Activated effector memory CD4-positive, alpha-beta T cell treated with Interleukin-2 at 50 U/mL for 16 hours (primary cell): Measurements from ENCODE around the gene UNC45A.
"Not testable (repeated sequence)": the region's sequence is repeated elsewhere in the genome, so short reads cannot be mapped to it uniquely, and the experiment has no call there.

Source experiments
- DNase-seq: peaks from one replicate; pipeline ENCODE4 v3.0.0-alpha.2; 2020

UNC45A gene

GRCh38 chr15:90903733-90904536 lies 31.1 kb upstream of the UNC45A start:
- DNase-seq, result no peak

GRCh38 chr15:90904746-90905145 lies 30.3 kb upstream of the UNC45A start:
- no peak for DNase-seq

GRCh38 chr15:90905306-90906180 lies 29.5 kb upstream of the UNC45A start:
- DNase-seq, result no peak

- DNase-seq, result no peak
Observed at GRCh38 chr15:90906181-90906849, 28.8 kb upstream of the UNC45A start.

- no peak for DNase-seq
Observed at GRCh38 chr15:90907051-90907660, 27.9 kb upstream of the UNC45A start.

- no peak for DNase-seq
Observed at GRCh38 chr15:90907838-90908507, 27.1 kb upstream of the UNC45A start.

- not testable (repeated sequence) for DNase-seq
Observed at GRCh38 chr15:90909449-90909848, 25.6 kb upstream of the UNC45A start.

GRCh38 chr15:90909976-90910375 lies 25.1 kb upstream of the UNC45A start:
- no peak for DNase-seq

GRCh38 chr15:90910441-90911301 lies 24.4 kb upstream of the UNC45A start:
- DNase-seq, result no peak

GRCh38 chr15:90911302-90911623 lies 23.8 kb upstream of the UNC45A start:
- DNase-seq, result no peak

- DNase-seq, result no peak
Observed at GRCh38 chr15:90911906-90912769, 22.9 kb upstream of the UNC45A start.

- DNase-seq, result no peak
Observed at GRCh38 chr15:90912770-90913075, 22.4 kb upstream of the UNC45A start.

- no peak for DNase-seq
Observed at GRCh38 chr15:90913398-90913944, 21.6 kb upstream of the UNC45A start.

- no peak for DNase-seq
Observed at GRCh38 chr15:90914305-90915080, 20.6 kb upstream of the UNC45A start.

GRCh38 chr15:90915216-90915807 lies 19.8 kb upstream of the UNC45A start:
- no peak for DNase-seq

- no peak for DNase-seq
Observed at GRCh38 chr15:90915808-90916440, 19.2 kb upstream of the UNC45A start.

- no peak for DNase-seq
Observed at GRCh38 chr15:90916461-90916860, 18.6 kb upstream of the UNC45A start.

- DNase-seq, result no peak
Observed at GRCh38 chr15:90917569-90917968, 17.5 kb upstream of the UNC45A start.
